ENCODE results near the gene TBPL1.
"Not testable (repeated sequence)": the region's sequence is repeated elsewhere in the genome, so short reads cannot be mapped to it uniquely, and the experiment has no call there.

TBPL1 gene

DNA sequence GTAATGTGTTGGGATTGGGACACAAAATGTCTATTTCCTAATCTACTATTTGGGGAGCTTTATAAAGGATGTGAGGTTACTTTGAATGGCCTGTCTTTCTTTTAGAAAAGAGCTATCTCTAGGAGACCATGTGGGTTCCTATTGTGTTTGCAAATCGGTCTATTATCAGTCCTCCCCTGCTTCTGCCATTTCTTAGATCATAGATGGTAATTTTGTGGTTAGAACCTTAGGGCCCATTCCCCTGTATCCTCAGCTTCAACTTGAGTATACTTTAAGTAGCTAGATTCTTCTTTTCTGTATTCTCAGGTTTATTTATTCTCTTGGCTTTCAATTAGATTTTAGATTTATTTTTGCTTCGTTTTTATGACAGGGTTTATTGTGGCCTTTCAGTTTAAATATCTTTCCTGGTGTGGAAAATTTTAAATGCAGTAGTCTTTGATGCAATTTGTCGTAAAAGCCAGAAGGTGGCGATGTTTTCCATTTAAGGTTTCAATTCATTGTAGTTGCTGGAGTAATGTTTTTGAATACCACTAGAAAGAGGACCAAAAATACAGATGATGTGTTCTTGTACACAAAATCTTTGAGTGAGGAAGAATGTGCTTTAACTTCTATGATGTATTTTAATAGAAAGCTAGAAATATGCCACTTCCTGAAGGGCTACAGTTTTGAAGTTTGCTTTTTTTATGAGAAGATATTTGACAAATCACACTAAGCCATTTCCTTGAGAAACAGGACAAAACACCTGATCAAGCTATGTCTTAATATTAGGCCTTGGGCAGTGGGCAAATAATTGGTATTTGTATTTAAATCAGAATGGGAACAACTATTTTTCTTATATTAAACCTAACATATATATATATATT lies 20.3 kb downstream of the TBPL1 start:
- DNase-seq (ENCODE audit: low read depth, low spot score) = no peak

DNA sequence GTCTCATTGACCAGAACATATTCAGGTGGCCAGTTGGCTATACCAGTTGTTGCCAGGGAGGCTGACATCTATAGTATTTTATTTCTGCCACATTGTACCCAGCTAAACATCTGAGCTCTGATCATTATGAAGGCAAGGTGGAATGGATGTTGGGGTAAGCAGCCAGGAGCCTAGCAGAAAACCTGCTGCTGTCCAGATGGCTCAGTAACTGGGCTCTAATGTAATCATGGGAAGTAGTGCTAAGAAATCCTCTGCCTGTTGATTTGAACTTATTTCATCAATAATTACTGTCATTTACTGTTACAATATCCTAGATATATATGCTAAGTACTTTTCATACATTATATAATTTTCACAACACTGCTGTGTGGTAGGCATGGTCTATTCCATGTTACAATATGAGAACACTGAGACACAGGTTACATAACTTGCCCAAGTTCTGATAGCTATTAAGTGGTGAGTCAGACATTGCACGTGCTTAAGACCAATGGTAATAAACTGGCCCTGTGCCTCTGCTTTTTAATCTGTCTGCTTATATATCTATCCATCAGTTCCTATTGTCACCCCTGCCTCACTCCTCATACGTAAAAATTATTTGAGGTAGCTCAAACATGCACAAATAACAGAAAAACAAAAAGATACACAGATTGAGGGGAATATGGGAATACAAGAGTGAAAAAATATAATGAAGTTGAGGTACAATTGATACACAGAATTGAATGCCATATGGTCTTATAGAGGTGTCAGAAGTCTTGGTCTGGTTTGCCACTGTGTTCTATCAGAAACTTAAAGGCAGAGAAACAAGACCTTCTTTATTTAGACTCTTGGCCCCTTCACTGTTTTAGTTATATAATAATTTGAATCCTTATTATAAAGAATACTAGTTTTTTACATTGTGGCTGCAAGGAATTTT lies 25.2 kb downstream of the TBPL1 start:
- DNase-seq (ENCODE audit: low read depth, low spot score) = no peak

GRCh38 chr6:133978896-133979240 lies 25.8 kb downstream of the TBPL1 start:
- no peak for DNase-seq (ENCODE audit: low read depth, low spot score)

GRCh38 chr6:133979269-133979963 lies 26.4 kb downstream of the TBPL1 start:
- not testable (repeated sequence) for DNase-seq (ENCODE audit: low read depth, low spot score)

DNA sequence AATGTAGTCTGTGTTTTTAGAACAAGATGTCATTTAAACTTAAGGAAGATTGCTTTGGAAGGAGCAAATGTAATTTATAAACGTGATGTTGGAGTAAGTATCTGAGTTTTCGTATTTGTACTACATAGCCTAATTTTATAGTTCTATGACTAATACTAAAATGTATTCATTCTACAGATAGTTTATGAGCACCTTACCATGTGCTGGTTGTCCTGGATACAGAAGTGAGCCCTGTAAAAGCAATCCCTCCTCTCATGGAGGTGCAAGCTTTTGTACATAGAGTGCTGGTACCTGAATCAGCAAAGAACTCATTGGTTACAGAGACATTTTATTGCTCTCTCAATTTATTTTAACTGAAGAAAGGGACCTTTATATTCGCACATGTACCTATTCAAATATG lies 27.1 kb downstream of the TBPL1 start:
- DNase-seq (ENCODE audit: low read depth, low spot score) = no peak

DNA sequence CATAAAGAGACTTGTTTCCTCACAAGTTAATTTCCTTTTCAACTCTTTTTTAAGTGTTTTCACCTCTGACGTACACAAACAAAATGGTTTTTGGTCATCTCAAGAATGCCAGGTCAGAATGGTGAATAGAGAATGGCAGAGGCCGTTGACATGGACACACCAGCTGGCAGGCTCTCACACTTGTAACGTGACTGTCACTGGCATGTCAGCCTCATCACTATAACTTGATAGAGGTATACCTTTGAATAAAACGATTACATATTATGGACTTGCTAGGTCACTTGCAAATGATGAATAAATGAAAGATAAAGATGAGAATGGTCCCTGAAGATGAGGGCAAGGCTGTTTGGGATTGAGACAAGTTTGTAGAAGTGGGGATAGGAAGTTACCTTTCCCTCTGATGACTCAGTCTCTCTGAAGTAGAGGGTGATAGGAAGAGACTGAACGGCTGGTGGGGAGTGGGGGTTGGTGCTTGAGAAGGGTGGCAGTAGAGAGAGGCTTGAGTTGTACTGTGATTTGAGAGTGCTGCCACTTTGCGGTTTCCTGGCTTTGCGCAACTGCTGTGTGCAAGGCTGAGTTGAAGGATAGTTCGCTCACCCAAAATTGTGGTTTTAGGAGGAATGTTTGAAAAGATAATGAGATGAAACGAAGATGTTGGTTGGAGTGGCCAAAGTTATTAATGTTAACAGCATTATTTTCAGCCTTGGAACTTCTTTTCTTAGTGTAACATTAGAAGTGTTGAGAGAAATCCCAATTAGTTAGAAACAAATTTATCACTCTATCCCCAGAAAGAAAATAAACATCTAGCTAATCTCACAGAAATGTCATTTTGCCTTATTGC lies 30.3 kb downstream of the TBPL1 start:
- peak; percentile 2 for DNase-seq (ENCODE audit: low read depth, low spot score)

- DNase-seq (ENCODE audit: low read depth, low spot score) = no peak
Observed at GRCh38 chr6:133985970-133986369, 32.9 kb downstream of the TBPL1 start.

DNA sequence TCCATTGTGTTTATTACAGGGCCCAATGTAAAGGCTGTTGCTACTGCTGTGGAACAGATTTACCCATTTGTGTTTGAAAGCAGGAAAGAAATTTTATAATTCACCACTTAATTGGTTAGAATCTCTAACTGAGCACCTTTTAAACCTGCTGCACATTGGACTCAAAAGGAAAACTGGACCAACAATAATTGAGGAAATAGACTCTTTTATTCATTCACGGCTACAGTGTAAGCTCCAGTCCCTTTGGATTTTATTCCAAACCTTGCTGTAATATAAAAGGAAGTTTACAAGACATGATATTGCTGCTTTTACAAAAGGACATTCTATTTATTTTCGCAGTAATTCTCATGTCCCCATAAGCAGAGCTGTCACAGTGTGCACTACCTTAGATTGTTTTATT lies 33.9 kb downstream of the TBPL1 start:
- no peak for DNase-seq (ENCODE audit: low read depth, low spot score)

GRCh38 chr6:133989525-133989924 lies 36.5 kb downstream of the TBPL1 start:
- DNase-seq (ENCODE audit: low read depth, low spot score) = no peak

- no peak for DNase-seq (ENCODE audit: low read depth, low spot score)
Observed at GRCh38 chr6:133990321-133990720, 37.3 kb downstream of the TBPL1 start.

DNA sequence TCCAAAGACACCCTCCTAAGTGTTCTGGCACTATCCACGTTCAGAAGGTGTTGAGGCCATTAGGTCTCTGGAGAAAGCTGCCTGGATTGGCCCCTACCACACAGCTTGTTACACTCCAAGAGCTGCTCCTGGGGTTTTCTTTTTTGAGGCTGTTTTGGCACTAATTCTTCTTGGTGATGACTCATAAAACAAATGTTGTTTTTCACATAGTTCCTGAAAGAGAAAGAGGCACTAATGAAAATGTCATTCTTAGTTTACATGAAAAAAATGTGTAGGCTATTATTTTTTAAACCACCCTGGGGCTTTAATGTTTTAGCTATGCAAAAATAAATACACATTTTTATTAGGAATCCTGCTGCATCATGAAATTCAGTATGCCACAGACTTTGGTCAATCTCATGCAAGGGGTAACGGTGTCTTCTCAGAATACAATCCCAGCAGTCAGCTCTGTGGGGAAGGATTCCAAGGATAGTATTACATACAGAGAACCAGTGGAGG lies 38.1 kb downstream of the TBPL1 start:
- no peak for DNase-seq (ENCODE audit: low read depth, low spot score)

GRCh38 chr6:133992992-133993680 lies 40.1 kb downstream of the TBPL1 start:
- DNase-seq (ENCODE audit: low read depth, low spot score) = no peak

DNA sequence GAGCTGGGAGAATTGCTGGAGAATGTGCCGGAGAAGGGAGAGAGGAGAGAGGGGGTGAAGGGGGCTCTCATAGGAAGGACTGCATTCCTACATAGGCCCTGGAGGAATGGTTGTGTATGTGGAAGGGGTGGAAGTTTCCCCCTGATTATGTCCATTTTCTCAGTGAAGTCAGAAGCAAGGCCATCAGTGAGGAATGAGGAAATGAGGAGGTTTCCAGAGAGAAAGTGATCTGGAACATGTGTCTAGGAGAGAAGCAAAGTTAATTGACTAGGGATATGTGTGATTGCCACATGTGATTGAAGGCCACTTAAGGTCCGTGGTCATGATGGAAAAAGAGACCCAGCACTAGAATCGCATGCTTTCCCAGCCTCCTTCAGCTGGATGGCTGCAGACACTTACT lies 42.3 kb downstream of the TBPL1 start:
- DNase-seq (ENCODE audit: low read depth, low spot score) = no peak

DNA sequence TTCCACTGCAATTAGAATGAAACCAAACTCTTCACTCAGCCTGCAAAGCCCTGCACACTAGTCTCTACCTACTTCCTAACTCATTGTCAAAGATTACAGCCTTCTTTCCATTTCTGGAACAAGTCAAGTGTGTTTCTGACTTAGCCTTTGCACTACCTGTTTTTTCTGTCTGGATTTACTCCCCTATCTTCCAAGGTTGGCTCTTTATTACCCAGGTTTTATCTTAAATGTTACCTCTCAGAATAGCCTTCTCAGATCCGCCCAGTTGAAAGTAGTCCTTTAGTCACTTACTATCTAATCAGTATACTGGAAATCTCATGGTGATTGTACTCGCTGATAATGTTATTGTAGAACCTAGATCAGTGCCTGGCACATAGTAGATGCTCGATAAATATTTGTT lies 42.7 kb downstream of the TBPL1 start:
- DNase-seq (ENCODE audit: low read depth, low spot score) = no peak

GRCh38 chr6:133997267-133997666 lies 44.2 kb downstream of the TBPL1 start:
- DNase-seq (ENCODE audit: low read depth, low spot score) = no peak

DNA sequence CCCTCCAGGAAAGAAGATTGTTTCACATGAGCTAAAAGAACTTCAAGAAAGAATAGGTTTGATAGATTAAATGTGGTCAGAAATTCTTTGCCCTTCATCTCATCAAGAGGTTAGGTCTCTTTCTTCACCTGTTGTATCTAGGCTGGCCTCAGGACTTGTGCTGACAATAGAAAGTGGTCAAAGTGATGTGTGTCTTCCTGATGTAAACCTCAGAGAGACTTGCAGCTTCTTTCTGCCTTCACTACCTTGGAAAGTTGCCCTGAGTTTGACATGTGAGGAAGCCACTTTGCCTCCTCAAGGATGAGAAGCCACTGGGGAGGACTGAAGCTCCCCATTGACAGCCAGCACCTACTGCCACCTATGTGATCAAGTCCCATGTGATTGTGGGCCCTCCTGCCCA lies 46.3 kb downstream of the TBPL1 start:
- no peak for DNase-seq (ENCODE audit: low read depth, low spot score)

DNA sequence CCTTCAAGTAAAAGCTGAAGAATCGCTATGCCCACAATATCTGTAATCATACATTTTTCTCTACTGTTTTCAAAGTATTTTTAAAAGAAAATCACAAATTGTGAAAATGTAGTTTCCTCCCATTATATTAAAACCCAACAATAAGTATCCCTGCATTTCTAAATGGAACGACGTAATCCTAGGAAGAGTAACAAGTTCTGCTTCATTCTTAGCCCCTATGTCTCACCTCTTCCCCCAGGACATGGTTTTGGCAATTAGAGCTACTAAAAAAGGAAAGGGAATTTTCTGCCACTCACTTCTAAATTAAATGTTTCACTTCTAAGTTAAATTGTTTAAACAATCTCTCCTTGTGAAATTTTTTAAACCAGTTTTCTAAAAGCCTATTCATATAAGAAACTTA lies 47.4 kb downstream of the TBPL1 start:
- no peak for DNase-seq (ENCODE audit: low read depth, low spot score)

DNA sequence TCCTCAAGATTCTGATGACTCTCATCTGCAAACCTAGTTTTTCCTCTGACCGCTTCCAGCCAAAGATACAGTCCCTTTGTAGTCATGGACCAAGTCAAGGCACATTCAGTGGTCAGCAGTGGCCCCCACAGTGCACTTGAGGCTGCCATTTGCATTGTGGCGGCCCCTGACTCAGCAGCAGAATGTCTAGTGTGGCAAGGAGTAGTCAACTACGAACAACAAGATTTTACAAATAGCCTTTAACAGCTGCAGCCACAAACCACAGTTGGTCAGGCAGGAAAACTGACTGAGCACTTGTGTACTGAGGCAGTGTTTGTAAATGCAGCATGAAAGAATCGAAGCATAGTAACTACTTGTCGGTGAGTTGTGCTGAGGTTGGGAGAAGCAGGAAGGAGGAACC lies 49.8 kb downstream of the TBPL1 start:
- no peak for DNase-seq (ENCODE audit: low read depth, low spot score)

- DNase-seq (ENCODE audit: low read depth, low spot score) = no peak
Observed at GRCh38 chr6:134003542-134003951, 50.5 kb downstream of the TBPL1 start.

- DNase-seq (ENCODE audit: low read depth, low spot score) = no peak
Observed at GRCh38 chr6:134004714-134005113, 51.7 kb downstream of the TBPL1 start.

Data from activated CD4-positive, CD25-positive, alpha-beta regulatory T cell treated with anti-CD3 and anti-CD28 coated beads, Interleukin-2, amount 50 U/mL, for 16 hours (primary cell).